Measurements from ENCODE around the gene GALNT13.

- TF ChIP-seq CTCF (IDR thresholded peaks at IDR 0.05; ENCODE audit: low read depth, low read length, missing input control) (no peak), RXRA (IDR thresholded peaks at IDR 0.05) (no peak), YY1 (IDR thresholded peaks at IDR 0.05) (no peak), REST (IDR thresholded peaks at IDR 0.05) (no peak), GABPA (IDR thresholded peaks at IDR 0.05 in 1 of 2, conservative IDR thresholded peaks at IDR 0.05 in 1 of 2) (no peak), EGR1 (IDR thresholded peaks at IDR 0.05; ENCODE audit: low read depth in 2 of 2) (no peak), MAX (IDR thresholded peaks at IDR 0.05) (no peak), SP1 (IDR thresholded peaks at IDR 0.05) (no peak), ATF3 (IDR thresholded peaks at IDR 0.05) (no peak), TAF1 (conservative IDR thresholded peaks at IDR 0.05) (no peak), RAD21 (IDR thresholded peaks at IDR 0.05) (no peak), ZBTB33 (IDR thresholded peaks at IDR 0.05) (no peak), NR2F2 (IDR thresholded peaks at IDR 0.05) (no peak), JUND (IDR thresholded peaks at IDR 0.05) (no peak)
Measured at GRCh38 chr2:154427453-154427852, 555.7 kb downstream of the GALNT13 start.

Data from liver (tissue), 3 donors.